Aorta (tissue), 5 donors: ENCODE measurements around the gene SPINK4. TPM values are rescaled to one million over a fixed set of nuclear protein-coding genes. Genes with fewer than 3 reads are reported as not detected.
A peak's percentile ranks its signal among the peaks of the same experiment; 100 is the strongest.

ENCODE experiments used
- ATAC-seq: fragments of 200-7000 bp; cut with Tn5 transposase; one replicate; pipeline ENCODE4 v1.9.1; 2022; ENCODE audit warnings: moderate library complexity; ENCODE audit not compliant: low FRiP score
- DNase-seq, 2 donors: peaks; one replicate each; pipeline ENCODE4 v3.0.0-alpha.2; 2020
- H3K27ac ChIP-seq, 2 donors: one replicate each; pipeline ENCODE4 v1.5.1; 2013; ENCODE audit warnings: low read length in 2 of 2, mild to moderate bottlenecking in 2 of 2, moderate library complexity in 2 of 2, control low read depth in 1 of 2, inconsistent platforms in 1 of 2, low read depth in 1 of 2
- H3K27me3 ChIP-seq, 2 donors: one replicate each; pipeline ENCODE4 v1.6.1; 2013; ENCODE audit warnings: control low read depth in 1 of 2, low read length in 1 of 2, mild to moderate bottlenecking in 1 of 2, moderate library complexity in 1 of 2; ENCODE audit not compliant: insufficient read depth in 2 of 2, control insufficient read depth in 1 of 2
- H3K36me3 ChIP-seq, 2 donors: one replicate each; pipeline ENCODE4 v1.6.1; 2013; ENCODE audit warnings: control low read depth in 1 of 2, low read length in 1 of 2, mild to moderate bottlenecking in 1 of 2; ENCODE audit not compliant: insufficient read depth in 2 of 2, control insufficient read depth in 1 of 2
- H3K4me1 ChIP-seq, 2 donors: one replicate each; pipeline ENCODE4 v1.6.1; 2013; ENCODE audit warnings: low read length in 2 of 2, control low read depth in 1 of 2, mild to moderate bottlenecking in 1 of 2, moderate library complexity in 1 of 2; ENCODE audit not compliant: insufficient read depth in 2 of 2, control insufficient read depth in 1 of 2
- H3K4me3 ChIP-seq, 2 donors: one replicate each; pipeline ENCODE4 v1.5.1; 2013; ENCODE audit warnings: low read length in 2 of 2, control low read depth in 1 of 2, mild to moderate bottlenecking in 1 of 2
- H3K9me3 ChIP-seq: one replicate; pipeline ENCODE4 v1.6.1; 2013; ENCODE audit warnings: mild to moderate bottlenecking, low read length; ENCODE audit not compliant: control insufficient read depth
- WGBS, 2 donors: extraction: QIAGEN DNeasy Blood & Tissue Kit; methylation state at CpG; one replicate each; pipeline ENCODE4 v1.1.7; 2013; 5-methylcytosine and 5-hydroxymethylcytosine counted together
- intact Hi-C, 2 donors: fragments of 100-400 bp; cut with DNase I; formaldehyde crosslinking; loops; one replicate each; pipeline versions ENCODE4 v1.14.2 to v1.15.0; 2022
- polyA plus RNA-seq, 2 donors: library from polyadenylated mRNA; stranded (reverse); fragments of 200-250 nt; gene quantifications; one replicate each; pipeline ENCODE4 v1.2.3, GENCODE V29; 2013
- total RNA-seq, 2 donors: library from RNA; stranded (reverse); fragmentation: NEBNext Ultra II Directional; extraction: Animal tissue kit (Norgen Biotek cat#: 25700); gene quantifications; one replicate each; pipeline ENCODE4 v1.2.1, GENCODE V29; 2021
- donor health status: healthy with polysubstance abuse.
- donor health status: Bipolar disorder and iron deficiency.
- donor health status: DM: no; HTN: no; CAD: no.
- donor health status: DM: no; HTN: no; CAD: no.
- donor health status: DM: yes; HTN: yes; CAD: no.

Gene SPINK4
- total and polyA plus RNA-seq, 4 donors, result 129 TPM; not detected in 3

GRCh38 chr9:33273266-33273971 is 33.5 kb downstream of the SPINK4 start:
- DNase-seq (no peak), ATAC-seq (no peak)
- no peak overlapping the region for H3K27ac ChIP-seq
- 81 to 82% methylated on average over 3 of the region's 3 CpGs for WGBS, 2 donors
- no peaks in the 10 kb centered on the region for H3K4me1 ChIP-seq
- H3K36me3 ChIP-seq, result peaks cover 6 to 13% of the 10 kb centered on the region in 2 donors
- H3K4me3 ChIP-seq, result no peak overlapping the region
- H3K27me3 ChIP-seq, result no peaks in the 10 kb centered on the region
- H3K9me3 ChIP-seq, result no peaks in the 10 kb centered on the region
- intact Hi-C loops, result no loop called here

GRCh38 chr9:33273972-33274328 is 34.0 kb downstream of the SPINK4 start:
- 95 to 97% methylated on average over 2 of the region's 2 CpGs for WGBS, 2 donors
- Histone ChIP-seq H3K4me1 (no peaks in the 10 kb centered on the region), H3K27me3 (no peaks in the 10 kb centered on the region), H3K9me3 (no peaks in the 10 kb centered on the region), H3K36me3 (peaks cover 6 to 13% of the 10 kb centered on the region in 2 donors), H3K27ac (no peak overlapping the region), H3K4me3 (no peak overlapping the region)
- intact Hi-C loops, result no loop called here
- ATAC-seq, result no peak
- DNase-seq, result no peak

GRCh38 chr9:33277484-33277883 is 37.5 kb downstream of the SPINK4 start:
- Histone ChIP-seq H3K36me3 (peaks cover 8 to 12% of the 10 kb centered on the region in 2 donors), H3K27ac (no peak overlapping the region), H3K4me3 (no peak overlapping the region), H3K9me3 (no peaks in the 10 kb centered on the region), H3K27me3 (no peaks in the 10 kb centered on the region), H3K4me1 (no peaks in the 10 kb centered on the region)
- no peak for DNase-seq
- intact Hi-C loops, result no loop called here
- ATAC-seq, result no peak
- WGBS, 2 donors, result 91 to 93% methylated on average over 4 of the region's 4 CpGs

GRCh38 chr9:33285502-33285901 is 45.5 kb downstream of the SPINK4 start:
- DNase-seq, result no peak
- no peak for ATAC-seq
- Histone ChIP-seq H3K27ac (no peak overlapping the region), H3K9me3 (no peaks in the 10 kb centered on the region), H3K27me3 (no peaks in the 10 kb centered on the region), H3K4me1 (no peaks in the 10 kb centered on the region), H3K36me3 (peaks cover 0 to 4% of the 10 kb centered on the region in 2 donors), H3K4me3 (no peak overlapping the region)
- 90% methylated on average over 5 of the region's 5 CpGs for WGBS, 2 donors
- intact Hi-C loops, result loop anchor here in 1 of 2 donors (10.0 kb wide), 1 partner anchor 179 kb away; no protein-coding TSS in a partner anchor

- no peaks in the 10 kb centered on the region for H3K9me3 ChIP-seq
- intact Hi-C loops, result loop anchor here in 1 of 2 donors (10.0 kb wide), 1 partner anchor 178 kb away; no protein-coding TSS in a partner anchor
- H3K4me3 ChIP-seq, result no peak overlapping the region
- H3K36me3 ChIP-seq, result peaks cover 0 to 3% of the 10 kb centered on the region in 2 donors
- H3K27ac ChIP-seq, result peak overlapping the region in 1 of 2 donors; percentile 42
- WGBS, 2 donors, result 59 to 60% methylated on average over 4 of the region's 4 CpGs
- DNase-seq, result no peak
- H3K4me1 ChIP-seq, result peaks cover 0 to under 1% of the 10 kb centered on the region in 2 donors
- no peaks in the 10 kb centered on the region for H3K27me3 ChIP-seq
- no peak for ATAC-seq
Observed at GRCh38 chr9:33287087-33287490, 47.1 kb downstream of the SPINK4 start.

- intact Hi-C loops, result loop anchor here in 1 of 2 donors (10.0 kb wide), 1 partner anchor 177 kb away; no protein-coding TSS in a partner anchor
- Histone ChIP-seq H3K27me3 (no peaks in the 10 kb centered on the region), H3K4me1 (peaks cover 0 to 3% of the 10 kb centered on the region in 2 donors), H3K9me3 (no peaks in the 10 kb centered on the region), H3K36me3 (peaks cover 0 to 3% of the 10 kb centered on the region in 2 donors), H3K27ac (no peak overlapping the region), H3K4me3 (no peak overlapping the region)
- 74 to 89% methylated on average over 3 to 4 of the region's 4 CpGs for WGBS, 2 donors
- no peak for DNase-seq
- no peak for ATAC-seq
Observed at GRCh38 chr9:33288235-33288634, 48.3 kb downstream of the SPINK4 start.

- H3K9me3 ChIP-seq, result no peaks in the 10 kb centered on the region
- no peaks in the 10 kb centered on the region for H3K27me3 ChIP-seq
- H3K36me3 ChIP-seq, result peaks cover 0 to 1% of the 10 kb centered on the region in 2 donors
- H3K4me1 ChIP-seq, result peaks cover 0 to 3% of the 10 kb centered on the region in 2 donors
- intact Hi-C loops, result loop anchor here in 1 of 2 donors (10.0 kb wide), 1 partner anchor 176 kb away; no protein-coding TSS in a partner anchor
- H3K27ac ChIP-seq, result no peak overlapping the region
- ATAC-seq (no peak), DNase-seq (no peak)
- 84 to 85% methylated on average over 14 of the region's 14 CpGs for WGBS, 2 donors
- H3K4me3 ChIP-seq, result no peak overlapping the region
Observed at GRCh38 chr9:33288828-33289483, 49.0 kb downstream of the SPINK4 start.

- DNase-seq (peak in 1 of 2 donors; percentile 75), ATAC-seq (peak; percentile 36)
- Histone ChIP-seq H3K4me1 (peaks cover 0 to 3% of the 10 kb centered on the region in 2 donors), H3K4me3 (no peak overlapping the region), H3K27ac (peak overlapping the region; percentile 33 to 61), H3K27me3 (no peaks in the 10 kb centered on the region), H3K9me3 (no peaks in the 10 kb centered on the region), H3K36me3 (no peaks in the 10 kb centered on the region)
- intact Hi-C loops, result loop anchor here in 1 of 2 donors (10.0 kb wide), 1 partner anchor 175 kb away; no protein-coding TSS in a partner anchor
- 16 to 24% methylated on average over 8 to 12 of the region's 12 CpGs for WGBS, 2 donors
Observed at GRCh38 chr9:33289496-33289895, 49.5 kb downstream of the SPINK4 start.
